ENCODE results near the gene CST3. TPM values are rescaled to one million over a fixed set of nuclear protein-coding genes. Genes with fewer than 3 reads are reported as not detected.

The CST3 gene
- total and polyA plus RNA-seq, 4 donors, result 238 to 780 (median 641) TPM

DNA sequence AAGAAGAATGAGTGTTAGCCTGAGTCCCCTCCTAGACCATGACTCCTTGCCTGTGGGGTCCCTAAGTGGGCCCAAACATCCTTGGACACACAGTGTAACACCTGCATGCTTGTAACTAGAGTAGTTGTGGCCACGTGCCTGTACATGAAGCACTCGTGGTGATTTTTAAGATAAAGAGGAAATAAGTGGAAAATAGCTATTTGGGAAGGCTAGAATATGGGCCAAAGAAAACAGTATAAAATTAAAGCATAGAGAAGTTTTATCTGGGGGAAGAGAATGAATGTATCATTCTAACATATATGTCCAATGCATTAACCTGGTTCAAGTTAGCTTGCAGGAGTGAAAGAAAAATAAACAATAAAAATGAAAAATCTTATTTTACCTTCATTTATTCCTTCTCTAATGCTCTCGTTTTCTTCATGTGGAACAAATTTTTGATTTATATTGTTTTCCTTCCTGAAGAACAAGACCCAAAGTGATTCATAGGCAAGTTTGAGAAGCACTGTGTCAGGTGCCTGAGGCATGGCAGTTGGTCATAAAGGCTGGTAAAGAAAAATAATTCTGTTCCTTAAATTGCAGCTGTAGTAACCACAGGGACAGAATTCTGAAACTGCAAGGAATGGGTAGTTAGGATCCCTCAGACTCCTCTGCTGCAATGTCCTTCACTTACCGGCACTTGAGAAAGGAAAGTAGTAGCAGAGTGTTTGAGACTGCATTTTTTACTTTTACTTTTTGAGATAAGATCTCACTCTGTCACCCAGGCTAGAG lies 8.5 kb upstream of the CST3 start:
- TF ChIP-seq, protein P1, sequence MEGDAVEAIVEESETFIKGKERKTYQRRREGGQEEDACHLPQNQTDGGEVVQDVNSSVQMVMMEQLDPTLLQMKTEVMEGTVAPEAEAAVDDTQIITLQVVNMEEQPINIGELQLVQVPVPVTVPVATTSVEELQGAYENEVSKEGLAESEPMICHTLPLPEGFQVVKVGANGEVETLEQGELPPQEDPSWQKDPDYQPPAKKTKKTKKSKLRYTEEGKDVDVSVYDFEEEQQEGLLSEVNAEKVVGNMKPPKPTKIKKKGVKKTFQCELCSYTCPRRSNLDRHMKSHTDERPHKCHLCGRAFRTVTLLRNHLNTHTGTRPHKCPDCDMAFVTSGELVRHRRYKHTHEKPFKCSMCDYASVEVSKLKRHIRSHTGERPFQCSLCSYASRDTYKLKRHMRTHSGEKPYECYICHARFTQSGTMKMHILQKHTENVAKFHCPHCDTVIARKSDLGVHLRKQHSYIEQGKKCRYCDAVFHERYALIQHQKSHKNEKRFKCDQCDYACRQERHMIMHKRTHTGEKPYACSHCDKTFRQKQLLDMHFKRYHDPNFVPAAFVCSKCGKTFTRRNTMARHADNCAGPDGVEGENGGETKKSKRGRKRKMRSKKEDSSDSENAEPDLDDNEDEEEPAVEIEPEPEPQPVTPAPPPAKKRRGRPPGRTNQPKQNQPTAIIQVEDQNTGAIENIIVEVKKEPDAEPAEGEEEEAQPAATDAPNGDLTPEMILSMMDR (IDR thresholded peaks at IDR 0.05; ENCODE audit: control extremely low read depth, extremely low read depth), result no peak
- Histone ChIP-seq H3K36me3 (ENCODE audit: control insufficient read depth in 4 of 4, insufficient read depth in 4 of 4, low read length in 4 of 4) (no peaks in the 10 kb centered on the region), H3K4me3 (no peak overlapping the region), H3K27ac (ENCODE audit: low read depth in 1 of 2, low read length in 1 of 2) (no peak overlapping the region), H3K9ac (ENCODE audit: insufficient read depth in 1 of 2, low read length in 2 of 2) (no peak overlapping the region), H3K9me3 (ENCODE audit: control insufficient read depth in 4 of 4, insufficient read depth in 3 of 4, low read length in 3 of 4) (no peaks in the 10 kb centered on the region), H3K4me1 (ENCODE audit: control insufficient read depth in 5 of 5, insufficient read depth in 5 of 5, low read length in 5 of 5) (peaks cover 0 to 10% (median 0%) of the 10 kb centered on the region in 5 donors), H3K27me3 (ENCODE audit: control insufficient read depth in 3 of 3, insufficient read depth in 3 of 3, low read length in 2 of 3) (peaks cover 0 to 2% (median 0%) of the 10 kb centered on the region in 3 donors)
- 28 to 33% methylated on average over 4 of the region's 4 CpGs for whole genome bisulfite sequencing, 2 donors
- DNase-seq (no peak), ATAC-seq (ENCODE audit: insufficient read depth, low FRiP score) (no peak)

DNA sequence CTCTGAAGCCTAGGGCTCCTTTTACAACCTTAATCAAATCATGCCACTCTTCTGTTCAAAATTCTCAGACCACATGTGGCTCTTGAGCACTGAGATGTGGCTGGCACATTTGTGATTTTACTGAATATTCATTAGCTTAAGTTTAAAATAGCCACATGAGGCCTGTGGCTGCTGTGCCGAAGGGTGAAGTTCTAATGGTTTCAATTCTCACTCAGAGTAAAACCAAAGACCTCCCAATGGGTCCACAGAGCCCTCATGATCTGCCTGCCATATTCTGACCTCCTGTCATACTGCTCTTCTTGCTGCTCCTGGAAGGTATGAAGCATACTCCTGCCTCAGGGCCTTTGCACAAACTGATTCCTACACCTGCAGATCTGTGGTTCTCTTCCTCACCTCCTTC lies 7.8 kb upstream of the CST3 start:
- Histone ChIP-seq H3K9me3 (ENCODE audit: control insufficient read depth in 4 of 4, insufficient read depth in 3 of 4, low read length in 3 of 4) (no peaks in the 10 kb centered on the region), H3K4me1 (ENCODE audit: control insufficient read depth in 5 of 5, insufficient read depth in 5 of 5, low read length in 5 of 5) (peaks cover 0 to 10% (median 0%) of the 10 kb centered on the region in 5 donors), H3K27me3 (ENCODE audit: control insufficient read depth in 3 of 3, insufficient read depth in 3 of 3, low read length in 2 of 3) (peaks cover 0 to 2% (median 0%) of the 10 kb centered on the region in 3 donors), H3K27ac (ENCODE audit: low read depth in 1 of 2, low read length in 1 of 2) (no peak overlapping the region), H3K36me3 (ENCODE audit: control insufficient read depth in 4 of 4, insufficient read depth in 4 of 4, low read length in 4 of 4) (no peaks in the 10 kb centered on the region), H3K9ac (ENCODE audit: insufficient read depth in 1 of 2, low read length in 2 of 2) (no peak overlapping the region), H3K4me3 (no peak overlapping the region)
- ATAC-seq (ENCODE audit: insufficient read depth, low FRiP score) (no peak), DNase-seq (no peak)
- TF ChIP-seq, protein P1 (IDR thresholded peaks at IDR 0.05; ENCODE audit: control extremely low read depth, extremely low read depth), result no peak
- 82 to 88% methylated on average over 1 of the region's 1 CpG for WGBS, 2 donors

DNA sequence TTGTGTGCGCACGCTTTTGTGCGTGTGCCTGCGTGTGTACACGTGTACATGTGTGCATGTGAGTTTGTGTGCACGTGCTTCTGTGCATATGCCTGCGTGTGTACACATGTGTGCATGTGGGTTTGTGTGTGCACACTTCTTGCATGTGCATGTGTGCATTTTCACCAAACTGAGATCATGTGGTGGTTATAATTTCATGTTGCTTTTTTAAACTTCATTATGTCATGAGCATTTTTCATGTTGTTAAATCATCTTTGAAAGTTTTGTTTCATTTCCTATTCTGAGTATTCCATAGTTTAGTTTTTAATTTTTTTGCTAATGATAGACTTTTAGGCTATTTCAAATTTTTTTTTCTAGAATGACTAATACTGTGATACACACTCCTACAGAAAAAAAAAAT lies 6.4 kb upstream of the CST3 start:
- Histone ChIP-seq H3K27ac (ENCODE audit: low read depth in 1 of 2, low read length in 1 of 2) (no peak overlapping the region), H3K4me1 (ENCODE audit: control insufficient read depth in 5 of 5, insufficient read depth in 5 of 5, low read length in 5 of 5) (peaks cover 0 to 10% (median 0%) of the 10 kb centered on the region in 5 donors), H3K27me3 (ENCODE audit: control insufficient read depth in 3 of 3, insufficient read depth in 3 of 3, low read length in 2 of 3) (peaks cover 0 to 2% (median 0%) of the 10 kb centered on the region in 3 donors), H3K9ac (ENCODE audit: insufficient read depth in 1 of 2, low read length in 2 of 2) (no peak overlapping the region), H3K9me3 (ENCODE audit: control insufficient read depth in 4 of 4, insufficient read depth in 3 of 4, low read length in 3 of 4) (no peaks in the 10 kb centered on the region), H3K4me3 (no peak overlapping the region), H3K36me3 (ENCODE audit: control insufficient read depth in 4 of 4, insufficient read depth in 4 of 4, low read length in 4 of 4) (no peaks in the 10 kb centered on the region)
- DNase-seq, result no peak
- ATAC-seq (ENCODE audit: insufficient read depth, low FRiP score), result no peak
- 96 to 98% methylated on average over 7 of the region's 7 CpGs for WGBS, 2 donors
- TF ChIP-seq, protein P1 (IDR thresholded peaks at IDR 0.05; ENCODE audit: control extremely low read depth, extremely low read depth), result no peak

Measured in lung (tissue), 12 donors.